ENCODE data around the gene ANO3. TPM values are rescaled to one million over a fixed set of nuclear protein-coding genes. Genes with fewer than 3 reads are reported as not detected.

ANO3 gene
- 0.03 to 0.05 TPM in 2 of 5 replicates, not detected in the others for total RNA-seq (2022; extraction: Qiagen RNA extraction)

DNA sequence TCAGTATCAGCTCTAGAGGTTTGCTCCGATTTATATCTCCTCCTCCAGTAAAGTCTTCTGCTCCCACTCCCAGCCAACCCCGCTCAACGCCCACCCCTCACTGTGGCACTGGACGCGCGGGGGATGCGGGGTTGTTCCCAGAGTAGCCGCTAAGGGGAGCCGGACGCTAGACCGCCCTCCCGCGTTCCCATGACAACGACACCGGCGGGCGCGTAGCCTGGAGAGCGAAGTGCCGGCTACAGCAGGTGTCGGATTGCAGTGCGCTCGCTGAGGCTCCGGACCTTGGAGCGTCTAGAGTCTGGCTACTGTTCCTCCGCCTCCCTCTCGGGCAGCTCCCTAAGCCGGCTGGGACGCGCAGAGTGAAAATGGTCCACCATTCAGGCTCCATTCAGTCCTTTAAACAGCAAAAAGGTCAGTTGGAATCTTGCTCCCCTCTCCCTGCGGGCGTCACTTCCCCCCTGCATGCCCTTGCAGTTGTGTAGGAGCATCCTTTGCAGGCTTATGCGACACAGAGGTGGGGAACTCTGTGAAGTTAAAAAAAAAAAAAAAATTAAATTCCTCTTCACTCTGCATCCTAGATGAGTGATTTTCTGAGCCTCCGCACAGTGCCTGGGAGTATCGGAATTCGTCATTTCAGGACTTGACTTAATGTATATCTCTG lies at the start of gene ANO3:
Gene ANO3 (plus strand): TSS at position 220 of the 661 bp plus-strand sequence. CDS start 146 bp downstream, at position 366.

DNA sequence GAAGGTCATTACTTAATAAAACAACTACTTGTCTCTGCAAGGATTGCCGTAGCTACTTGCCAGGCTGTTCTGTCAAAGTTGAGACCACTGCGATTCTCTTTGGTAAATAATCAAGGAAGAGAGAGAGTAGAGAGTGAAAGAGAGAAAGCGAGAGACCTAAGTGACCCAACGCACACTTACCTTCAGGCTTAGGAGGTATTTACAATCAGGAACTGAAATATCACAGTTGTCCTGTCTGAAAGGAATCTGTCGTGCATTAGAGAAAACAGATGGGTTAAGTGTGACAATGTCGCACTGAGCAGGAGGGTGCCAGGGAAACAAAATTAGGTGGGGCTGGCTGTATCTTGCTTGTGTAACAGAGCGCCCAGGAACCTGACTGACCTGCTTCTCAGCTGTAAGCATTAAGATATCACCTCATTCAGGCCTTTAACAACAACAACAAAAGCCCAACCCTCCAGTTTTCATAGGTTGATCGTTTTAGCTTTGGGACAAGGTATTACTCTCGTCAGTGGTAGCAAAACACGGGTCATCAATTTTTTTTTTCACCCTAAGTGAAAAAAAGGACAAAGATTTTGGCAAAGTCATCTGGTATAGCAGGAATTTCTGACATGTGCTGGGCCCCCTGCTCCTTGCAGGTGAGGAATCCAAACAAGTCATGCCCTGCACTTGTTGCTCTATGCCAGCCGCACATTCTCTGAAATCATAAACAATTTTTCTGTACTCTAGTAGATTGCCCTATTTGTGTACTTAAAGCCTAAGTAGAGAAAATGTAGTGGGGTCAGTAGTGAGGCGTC lies 240.1 kb downstream of the ANO3 start, which contains the start of gene MUC15:
Gene MUC15 (minus strand): TSS at position 403 of the 794 bp plus-strand sequence. CDS start 5,169 bp downstream, outside the sequence.

Other genes starting within 250 kb of the ANO3 start
- not detected in 5 replicates for gene MUC15, start 240.1 kb downstream of the ANO3 start, total RNA-seq (2022; extraction: Qiagen RNA extraction)